ENCODE results near the gene SLC28A1.
"Not testable (repeated sequence)": the region's sequence is repeated elsewhere in the genome, so short reads cannot be mapped to it uniquely, and the experiment has no call there.

The SLC28A1 gene

DNA sequence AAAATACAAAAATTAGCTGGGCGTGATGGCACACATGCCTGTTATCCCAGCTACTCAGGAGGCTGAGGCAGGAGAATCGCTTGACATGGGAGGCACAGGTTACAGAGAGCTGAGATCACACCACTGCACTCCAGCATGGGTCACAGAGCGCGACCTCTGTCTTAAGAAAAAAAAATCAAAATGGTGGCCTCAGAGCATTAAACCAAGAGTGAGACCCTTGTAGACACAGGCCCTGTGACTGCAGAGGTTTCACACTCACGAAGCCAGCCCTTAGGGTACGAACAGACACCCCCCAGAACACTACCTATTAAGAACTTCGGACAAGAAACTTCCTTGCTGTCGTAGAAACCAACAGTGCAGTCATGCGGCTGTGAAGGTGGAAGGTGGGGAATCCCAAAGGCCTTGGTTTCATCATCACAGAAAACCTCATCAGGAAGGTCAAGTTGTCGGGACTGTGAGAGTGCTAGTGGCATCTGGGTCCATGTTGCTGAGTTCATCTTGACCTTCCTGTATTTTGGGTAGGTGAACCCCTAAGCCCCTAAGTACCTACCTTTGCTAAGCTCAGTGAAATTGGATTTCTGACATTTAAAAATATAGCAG, 92.4 kb downstream of the SLC28A1 start:
- DNase-seq: no peak

DNA sequence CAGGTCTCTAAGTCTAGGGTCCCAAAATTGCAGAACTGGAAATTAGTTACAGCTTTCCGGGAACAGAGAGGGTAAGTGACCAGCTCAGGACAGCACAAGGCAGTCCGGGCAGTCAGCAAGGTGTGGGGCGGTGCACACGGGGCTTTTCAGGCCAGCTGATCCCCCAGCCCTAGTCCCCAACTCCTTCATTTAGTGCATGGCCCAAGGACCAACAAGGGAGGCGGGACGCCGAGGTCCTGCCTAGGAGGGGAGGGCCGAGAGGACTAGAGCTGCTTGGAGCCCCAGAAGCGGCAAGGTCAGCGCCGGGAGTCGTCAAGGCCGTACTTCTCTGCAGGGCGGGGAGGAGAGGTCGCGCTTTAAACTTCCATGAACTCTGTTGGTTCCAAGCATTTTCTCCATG, 95.2 kb downstream of the SLC28A1 start:
- DNase-seq: no peak

DNA sequence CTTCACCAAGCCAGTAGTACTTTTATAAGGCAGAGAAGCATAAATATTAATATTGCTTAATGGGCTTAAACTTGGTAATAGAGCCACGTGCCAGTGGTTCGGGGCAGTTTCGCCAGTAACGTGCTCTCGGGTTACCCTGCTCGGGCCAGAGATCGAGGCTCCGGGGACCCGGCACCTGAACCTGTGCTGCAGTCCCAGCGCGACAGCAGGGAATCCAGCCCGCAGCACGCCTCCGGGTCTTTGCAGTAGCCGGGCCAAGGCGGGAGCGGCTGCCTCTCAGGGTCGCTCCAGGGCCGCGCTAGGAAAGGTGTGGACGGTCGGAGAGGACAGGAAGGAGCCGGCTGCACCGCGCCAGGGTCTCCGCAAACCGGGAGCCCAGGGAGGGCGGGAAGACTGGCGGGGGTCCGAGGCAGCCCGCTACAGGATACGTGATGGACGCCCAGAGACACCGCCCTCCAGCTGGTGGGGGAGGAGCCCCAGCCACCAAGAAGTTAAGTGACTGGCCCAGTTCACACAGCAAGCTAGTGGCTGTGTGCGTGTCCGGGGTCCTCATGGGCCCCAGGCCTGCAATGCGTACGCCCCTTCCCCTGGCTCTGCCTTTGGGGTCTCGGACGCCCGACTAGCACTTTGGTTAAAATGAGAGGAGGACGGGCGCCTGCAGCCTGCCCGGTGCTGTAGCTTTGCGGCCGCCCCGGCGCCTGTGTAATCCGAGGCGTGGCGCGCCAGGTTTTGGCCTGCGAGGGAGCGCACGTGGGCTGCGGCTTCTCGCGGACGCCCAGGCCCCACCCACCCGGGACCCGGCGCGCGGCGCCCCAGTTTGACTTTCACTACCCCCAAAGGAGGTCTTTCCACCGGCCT, 96.0 kb downstream of the SLC28A1 start:
- peak; percentile 81 to 84 for DNase-seq

- peak; percentile 91 to 93 for DNase-seq
Observed at GRCh38 chr15:84981054-84981710, 96.7 kb downstream of the SLC28A1 start.

- peak; percentile 28 to 40 for DNase-seq
Observed at GRCh38 chr15:84981711-84982300, 97.3 kb downstream of the SLC28A1 start, which contains the start of gene PDE8A. TSS of gene PDE8A (plus strand) at chr15:84981856. CDS start at chr15:84982163, 307 bp downstream.

GRCh38 chr15:84982301-84982920, 97.9 kb downstream of the SLC28A1 start:
- peak; percentile 22 to 31 for DNase-seq

- no peak for DNase-seq
Observed at GRCh38 chr15:84983294-84983693, 98.8 kb downstream of the SLC28A1 start.

- DNase-seq: no peak
Observed at GRCh38 chr15:84983711-84984110, 99.2 kb downstream of the SLC28A1 start.

DNA sequence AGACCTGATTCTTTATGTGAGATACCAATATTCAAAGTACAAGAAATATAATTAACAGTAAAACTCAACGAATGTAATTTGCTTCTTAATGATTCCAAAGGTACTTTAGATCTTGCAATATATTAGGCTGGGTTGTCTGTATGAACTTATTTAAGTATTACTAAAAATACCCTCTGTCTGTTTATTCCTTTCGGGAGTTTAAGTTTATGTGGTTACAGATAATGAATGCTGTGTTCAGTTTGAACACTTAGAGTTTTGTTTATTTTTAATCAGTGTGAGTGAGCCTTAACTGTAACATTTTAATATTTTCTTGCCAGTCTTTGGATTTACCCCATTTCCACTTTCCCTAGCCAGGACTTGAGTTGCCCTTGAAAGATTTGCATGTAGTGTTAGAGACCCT, 100.7 kb downstream of the SLC28A1 start:
- DNase-seq: no peak

DNA sequence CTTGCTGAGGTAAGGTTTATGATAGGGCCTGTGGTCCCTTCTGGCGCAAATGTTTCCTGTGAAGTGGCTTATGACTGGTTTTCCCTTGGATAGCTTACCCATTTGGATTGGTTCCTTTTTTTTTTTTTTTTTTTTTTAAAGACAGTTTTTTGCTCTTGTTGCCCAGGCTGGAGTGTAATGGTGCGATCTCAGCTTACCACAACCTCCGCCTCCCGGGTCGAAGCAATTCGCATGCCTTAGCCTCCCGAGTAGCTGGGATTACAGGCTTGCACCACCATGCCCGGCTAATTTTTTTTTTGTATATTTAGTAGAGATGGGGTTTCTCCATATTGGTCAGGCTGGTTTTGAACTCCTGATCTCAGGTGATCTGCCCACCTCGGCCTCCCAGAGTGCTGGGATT, 102.9 kb downstream of the SLC28A1 start:
- not testable (repeated sequence) for DNase-seq

- no peak for DNase-seq
Observed at GRCh38 chr15:84987949-84988624, 103.6 kb downstream of the SLC28A1 start.

DNA sequence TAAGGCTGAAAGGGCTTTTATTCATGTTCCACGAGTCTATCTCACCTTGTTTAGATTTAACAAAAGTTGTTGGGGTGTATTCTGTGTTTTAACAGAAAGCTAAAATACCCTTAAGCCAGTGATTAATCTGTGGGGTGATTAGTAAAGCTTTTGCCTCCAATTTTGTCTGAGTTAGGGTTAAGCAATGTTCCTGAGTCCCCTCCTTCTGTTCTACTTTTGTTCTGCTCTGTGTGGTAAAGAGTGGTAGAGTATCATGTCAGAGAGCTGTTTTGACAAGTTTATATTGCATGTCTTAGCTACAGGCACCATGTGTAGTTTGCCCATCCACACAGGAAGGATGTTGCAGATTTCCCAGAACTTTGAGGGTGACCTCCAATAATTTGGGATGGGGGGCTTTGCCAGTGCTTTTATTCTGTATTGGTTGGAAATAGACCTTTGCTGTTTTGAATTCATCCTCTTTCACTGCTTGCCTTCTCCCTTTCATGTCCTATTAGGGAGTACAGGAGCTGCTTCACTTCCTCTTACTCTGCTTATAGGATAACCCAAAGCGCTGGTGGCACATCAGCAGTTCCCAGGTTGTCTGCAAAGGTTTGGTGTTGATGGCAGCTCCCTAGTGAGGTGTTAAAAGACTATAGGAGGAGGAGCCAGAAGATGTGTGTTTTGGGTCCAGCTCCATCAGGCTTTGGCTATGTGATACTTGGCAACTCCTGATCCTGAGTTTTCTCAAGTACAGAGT, 104.6 kb downstream of the SLC28A1 start:
- DNase-seq: no peak

DNA sequence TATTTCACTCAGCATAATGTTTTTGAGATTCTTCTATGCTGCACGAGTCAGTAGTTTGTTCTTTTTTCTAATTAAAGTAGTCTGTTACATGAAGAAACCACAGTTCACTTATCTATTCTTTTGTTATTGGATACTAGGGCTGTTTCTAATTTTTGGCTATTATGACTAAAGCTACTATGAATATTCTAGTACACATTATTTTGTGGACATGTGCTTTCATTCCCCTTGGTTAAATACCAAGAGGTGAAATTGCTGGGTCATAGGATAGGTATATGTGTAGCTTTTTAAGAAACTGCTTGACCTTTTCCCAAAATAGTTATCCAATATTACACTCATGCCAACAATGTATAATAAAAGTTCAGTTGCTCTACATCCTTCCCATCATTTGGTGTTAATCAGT, 106.0 kb downstream of the SLC28A1 start:
- DNase-seq: no peak

GRCh38 chr15:84991014-84991712, 106.7 kb downstream of the SLC28A1 start:
- no peak for DNase-seq

DNA sequence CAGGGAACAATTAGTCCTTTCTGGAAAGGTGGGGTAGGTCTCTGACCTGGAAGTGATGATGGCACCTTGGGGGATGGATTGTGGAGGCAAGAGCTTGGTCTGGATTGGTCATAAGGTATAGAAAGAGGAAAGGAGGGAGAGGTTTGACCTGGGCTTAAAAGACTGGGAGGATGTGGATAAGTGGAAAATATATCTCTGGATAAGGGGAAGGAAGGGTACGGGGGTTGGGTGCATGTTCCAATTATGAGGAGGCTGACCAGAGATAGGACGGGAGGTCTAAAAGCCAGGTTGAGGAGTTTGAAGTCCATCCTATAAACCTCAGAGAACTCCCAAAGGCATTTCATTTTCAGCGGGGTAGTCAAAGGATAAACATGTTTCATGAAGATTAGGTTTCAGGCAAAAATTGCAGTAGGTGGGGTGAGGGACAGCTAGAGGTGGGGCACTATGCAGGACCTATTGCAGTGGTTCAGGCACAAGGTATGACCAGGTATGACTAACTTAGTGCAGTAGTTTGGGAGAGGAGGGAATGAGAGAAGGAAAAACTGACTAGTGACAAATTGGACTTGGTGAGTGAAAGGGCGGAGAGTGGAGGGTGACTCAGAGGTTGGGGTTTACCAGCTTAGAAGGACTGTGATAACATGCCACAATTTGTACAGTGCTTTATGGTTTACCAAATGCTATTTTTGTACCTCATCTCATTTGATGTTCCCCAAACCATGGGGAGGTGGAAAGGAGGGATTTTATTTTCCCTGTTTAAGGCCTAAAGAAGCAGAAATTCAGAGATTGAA, 107.9 kb downstream of the SLC28A1 start:
- peak; percentile 37 to 40 for DNase-seq
